ENCODE data around the gene DEFB124.
"Not testable (repeated sequence)": the region's sequence is repeated elsewhere in the genome, so short reads cannot be mapped to it uniquely, and the experiment has no call there.

DEFB124 gene

DNA sequence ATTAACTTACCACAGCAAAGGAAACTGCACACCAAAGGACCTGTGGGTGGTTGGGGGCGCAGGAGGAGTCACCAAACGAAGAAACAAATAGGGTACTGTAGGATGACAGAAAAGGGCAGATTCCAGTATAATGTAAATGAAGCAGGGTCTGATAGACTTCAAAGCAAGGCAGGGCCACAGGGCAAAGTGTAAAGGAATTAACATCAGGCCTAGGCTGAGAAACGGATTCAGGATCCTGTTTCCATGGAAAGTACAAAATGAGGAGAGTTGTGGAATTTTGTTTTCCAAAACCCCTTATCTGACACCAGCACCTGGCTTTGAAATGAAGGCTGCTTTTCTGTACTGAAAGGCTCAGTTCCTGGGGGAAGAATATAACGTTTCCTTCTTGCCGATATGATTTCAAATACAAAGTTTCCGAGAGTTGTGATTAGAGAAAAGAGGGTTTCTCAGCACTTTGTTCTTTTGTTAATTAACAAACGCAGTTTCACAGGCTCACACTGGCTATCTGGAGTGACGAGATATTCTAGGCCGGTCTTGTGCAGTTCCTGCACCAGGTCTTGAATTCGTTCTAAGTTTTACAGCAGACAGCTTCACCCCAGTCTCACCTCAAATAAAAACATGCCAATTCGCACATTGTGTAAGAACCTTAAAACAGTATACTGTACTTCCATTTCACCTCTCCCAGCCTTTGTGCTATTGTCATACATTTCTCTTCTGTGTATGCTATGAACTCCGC is 28.7 kb downstream of the DEFB124 start:
- no peaks in the 10 kb centered on the region for H3K4me1 Mint-ChIP-seq
- peaks cover 27% of the 10 kb centered on the region for H3K9me3 Mint-ChIP-seq
- no peaks in the 10 kb centered on the region for H3K36me3 Mint-ChIP-seq (ENCODE audit: low read depth)
- no peak overlapping the region for H3K4me3 Mint-ChIP-seq
- H3K27ac Mint-ChIP-seq: no peak overlapping the region
- H3K27me3 Mint-ChIP-seq (ENCODE audit: low read depth): no peaks in the 10 kb centered on the region
- TF ChIP-seq, protein P1, sequence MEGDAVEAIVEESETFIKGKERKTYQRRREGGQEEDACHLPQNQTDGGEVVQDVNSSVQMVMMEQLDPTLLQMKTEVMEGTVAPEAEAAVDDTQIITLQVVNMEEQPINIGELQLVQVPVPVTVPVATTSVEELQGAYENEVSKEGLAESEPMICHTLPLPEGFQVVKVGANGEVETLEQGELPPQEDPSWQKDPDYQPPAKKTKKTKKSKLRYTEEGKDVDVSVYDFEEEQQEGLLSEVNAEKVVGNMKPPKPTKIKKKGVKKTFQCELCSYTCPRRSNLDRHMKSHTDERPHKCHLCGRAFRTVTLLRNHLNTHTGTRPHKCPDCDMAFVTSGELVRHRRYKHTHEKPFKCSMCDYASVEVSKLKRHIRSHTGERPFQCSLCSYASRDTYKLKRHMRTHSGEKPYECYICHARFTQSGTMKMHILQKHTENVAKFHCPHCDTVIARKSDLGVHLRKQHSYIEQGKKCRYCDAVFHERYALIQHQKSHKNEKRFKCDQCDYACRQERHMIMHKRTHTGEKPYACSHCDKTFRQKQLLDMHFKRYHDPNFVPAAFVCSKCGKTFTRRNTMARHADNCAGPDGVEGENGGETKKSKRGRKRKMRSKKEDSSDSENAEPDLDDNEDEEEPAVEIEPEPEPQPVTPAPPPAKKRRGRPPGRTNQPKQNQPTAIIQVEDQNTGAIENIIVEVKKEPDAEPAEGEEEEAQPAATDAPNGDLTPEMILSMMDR (IDR thresholded peaks at IDR 0.05; ENCODE audit: unreplicated experiment in 3 of 3): no peak

DNA sequence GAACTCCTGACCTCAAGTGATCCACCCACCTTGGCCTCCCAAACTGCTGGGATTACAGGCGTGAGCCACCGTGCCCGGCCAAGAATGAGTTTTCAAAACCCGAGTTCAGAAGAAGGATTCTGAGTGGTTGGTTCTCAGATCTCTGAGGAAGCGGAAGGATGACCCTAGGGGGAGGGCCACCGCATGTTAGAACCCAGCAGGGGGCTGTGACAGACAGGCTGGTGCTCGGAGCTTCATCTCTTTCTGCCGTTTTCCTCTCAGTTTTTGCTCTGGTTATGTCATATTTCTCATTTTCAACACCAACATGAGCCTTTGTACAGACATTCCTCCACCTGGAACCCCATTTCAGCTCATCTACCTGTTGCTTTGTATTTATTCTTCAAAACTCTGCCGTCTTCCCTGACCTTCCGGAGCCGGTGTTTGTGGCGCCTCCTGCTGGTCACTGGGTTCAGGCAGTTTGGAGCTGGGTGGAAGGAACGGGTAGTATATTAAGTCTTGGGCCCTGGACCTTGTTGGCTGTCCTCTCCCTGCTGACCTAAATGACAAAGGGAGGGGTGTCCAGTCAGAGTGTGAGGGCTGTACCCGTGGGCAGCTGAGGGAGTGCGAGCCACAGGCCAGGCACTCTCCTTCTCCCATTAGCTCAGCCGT is 34.8 kb downstream of the DEFB124 start, which contains the start of gene DEFB123:
Gene DEFB123 (plus strand): TSS at position 621 of the 648 bp plus-strand sequence. CDS start 67 bp downstream, outside the sequence.
- H3K36me3 Mint-ChIP-seq (ENCODE audit: low read depth): no peaks in the 10 kb centered on the region
- TF ChIP-seq, protein P1 (IDR thresholded peaks at IDR 0.05; ENCODE audit: unreplicated experiment in 3 of 3): no peak
- no peak within 1 kb of the TSS for H3K27ac Mint-ChIP-seq
- H3K9me3 Mint-ChIP-seq: peaks cover 25% of the 10 kb centered on the region
- no peaks in the 10 kb centered on the region for H3K27me3 Mint-ChIP-seq (ENCODE audit: low read depth)
- H3K4me1 Mint-ChIP-seq: no peaks in the 10 kb centered on the region
- no peak within 1 kb of the TSS for H3K4me3 Mint-ChIP-seq

DNA sequence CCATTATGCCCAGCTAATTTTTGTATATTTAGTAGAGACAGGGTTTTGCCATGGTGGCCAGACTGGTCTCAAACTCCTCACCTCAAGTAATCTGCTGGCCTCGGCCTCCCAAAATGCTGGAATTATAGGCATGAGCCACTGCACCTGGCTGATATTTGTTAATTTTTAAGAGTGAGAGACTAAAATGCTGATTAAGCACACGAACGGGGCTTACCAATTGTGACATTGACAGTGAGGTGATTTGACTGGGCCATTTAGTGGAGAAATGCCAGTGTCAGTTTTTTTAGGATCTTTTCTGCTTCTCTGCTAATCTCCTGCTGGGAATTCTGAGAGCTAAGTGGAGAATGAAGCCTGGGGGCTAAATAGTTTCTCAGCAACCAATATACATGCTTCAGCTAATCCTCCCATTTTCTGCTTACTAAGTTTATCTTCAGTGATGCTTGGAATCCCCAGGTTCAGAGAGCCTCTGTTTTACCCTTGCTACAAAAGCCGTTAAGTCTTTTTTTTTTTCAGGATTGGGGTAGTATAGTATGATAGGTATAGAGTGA is 44.3 kb downstream of the DEFB124 start:
- TF ChIP-seq, protein P1 (IDR thresholded peaks at IDR 0.05; ENCODE audit: unreplicated experiment in 3 of 3): no peak
- Mint-ChIP-seq H3K4me1 (no peaks in the 10 kb centered on the region), H3K27ac (no peak overlapping the region), H3K36me3 (ENCODE audit: low read depth) (no peaks in the 10 kb centered on the region), H3K9me3 (peaks cover 23% of the 10 kb centered on the region), H3K4me3 (no peak overlapping the region), H3K27me3 (ENCODE audit: low read depth) (peaks cover 4% of the 10 kb centered on the region)

DNA sequence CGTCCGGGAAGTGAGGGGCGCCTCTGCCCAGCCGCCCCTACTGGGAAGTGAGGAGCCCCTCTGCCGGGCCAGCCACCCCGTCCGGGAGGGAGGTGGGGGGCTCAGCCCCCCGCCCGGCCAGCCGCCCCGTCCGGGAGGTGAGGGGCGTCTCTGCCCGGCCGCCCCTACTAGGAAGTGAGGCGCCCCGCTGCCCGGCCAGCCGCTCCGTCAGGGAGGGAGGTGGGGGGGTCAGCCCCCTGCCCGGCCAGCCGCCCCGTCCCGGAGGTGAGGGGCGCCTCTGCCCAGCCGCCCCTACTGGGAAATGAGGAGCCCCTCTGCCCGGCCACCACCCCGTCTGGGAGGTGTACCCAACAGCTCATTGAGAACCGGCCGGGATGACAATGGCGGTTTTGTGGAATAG is 47.4 kb downstream of the DEFB124 start:
- not testable (repeated sequence) for H3K4me1 Mint-ChIP-seq; H3K27ac Mint-ChIP-seq; H3K27me3 Mint-ChIP-seq (ENCODE audit: low read depth); H3K36me3 Mint-ChIP-seq (ENCODE audit: low read depth); H3K4me3 Mint-ChIP-seq
- H3K9me3 Mint-ChIP-seq: peaks cover 23% of the 10 kb centered on the region

GRCh38 chr20:31426891-31427551 is 47.9 kb downstream of the DEFB124 start:
- H3K36me3 Mint-ChIP-seq (ENCODE audit: low read depth); H3K27ac Mint-ChIP-seq; H3K27me3 Mint-ChIP-seq (ENCODE audit: low read depth); H3K4me1 Mint-ChIP-seq; H3K4me3 Mint-ChIP-seq: not testable (repeated sequence)
- H3K9me3 Mint-ChIP-seq: peaks cover 21% of the 10 kb centered on the region

GRCh38 chr20:31425797-31426196 is 49.1 kb downstream of the DEFB124 start:
- TF ChIP-seq, protein P1 (IDR thresholded peaks at IDR 0.05; ENCODE audit: unreplicated experiment in 3 of 3): no peak
- Mint-ChIP-seq H3K27ac (no peak overlapping the region), H3K4me1 (no peaks in the 10 kb centered on the region), H3K4me3 (no peak overlapping the region), H3K36me3 (ENCODE audit: low read depth) (no peaks in the 10 kb centered on the region), H3K27me3 (ENCODE audit: low read depth) (no peaks in the 10 kb centered on the region), H3K9me3 (peaks cover 21% of the 10 kb centered on the region)

Data from nephron (organoid).